ENCODE measurements around the gene HAPSTR1. TPM values are rescaled to one million over a fixed set of nuclear protein-coding genes. Genes with fewer than 3 reads are reported as not detected.

The HAPSTR1 gene
- total and polyA plus RNA-seq, 2 of the 8 experiments (the other 6 are each of a cell fraction or from before 2014, with no cell fraction given), result 11.9 to 66.1 TPM

DNA sequence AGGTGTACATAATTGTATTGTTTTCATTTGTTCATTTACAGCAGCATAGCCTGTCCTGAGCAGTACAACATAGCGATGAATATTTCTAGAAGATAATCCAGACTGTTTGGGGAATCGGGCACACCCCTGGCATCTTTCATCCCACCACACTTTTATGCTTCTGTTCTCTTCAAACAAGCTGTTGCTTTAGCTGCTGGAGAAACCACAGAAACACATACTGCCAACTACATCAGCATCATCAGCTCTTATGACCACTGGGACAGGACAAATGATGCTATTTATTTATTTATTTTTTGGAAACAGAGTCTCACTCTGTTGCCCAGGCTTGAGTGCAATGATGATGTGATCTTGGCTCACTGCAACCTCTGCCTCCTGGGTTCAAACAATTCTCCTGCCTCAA, 22.6 kb upstream of the HAPSTR1 start (continued):
- TF ChIP-seq, protein P1, sequence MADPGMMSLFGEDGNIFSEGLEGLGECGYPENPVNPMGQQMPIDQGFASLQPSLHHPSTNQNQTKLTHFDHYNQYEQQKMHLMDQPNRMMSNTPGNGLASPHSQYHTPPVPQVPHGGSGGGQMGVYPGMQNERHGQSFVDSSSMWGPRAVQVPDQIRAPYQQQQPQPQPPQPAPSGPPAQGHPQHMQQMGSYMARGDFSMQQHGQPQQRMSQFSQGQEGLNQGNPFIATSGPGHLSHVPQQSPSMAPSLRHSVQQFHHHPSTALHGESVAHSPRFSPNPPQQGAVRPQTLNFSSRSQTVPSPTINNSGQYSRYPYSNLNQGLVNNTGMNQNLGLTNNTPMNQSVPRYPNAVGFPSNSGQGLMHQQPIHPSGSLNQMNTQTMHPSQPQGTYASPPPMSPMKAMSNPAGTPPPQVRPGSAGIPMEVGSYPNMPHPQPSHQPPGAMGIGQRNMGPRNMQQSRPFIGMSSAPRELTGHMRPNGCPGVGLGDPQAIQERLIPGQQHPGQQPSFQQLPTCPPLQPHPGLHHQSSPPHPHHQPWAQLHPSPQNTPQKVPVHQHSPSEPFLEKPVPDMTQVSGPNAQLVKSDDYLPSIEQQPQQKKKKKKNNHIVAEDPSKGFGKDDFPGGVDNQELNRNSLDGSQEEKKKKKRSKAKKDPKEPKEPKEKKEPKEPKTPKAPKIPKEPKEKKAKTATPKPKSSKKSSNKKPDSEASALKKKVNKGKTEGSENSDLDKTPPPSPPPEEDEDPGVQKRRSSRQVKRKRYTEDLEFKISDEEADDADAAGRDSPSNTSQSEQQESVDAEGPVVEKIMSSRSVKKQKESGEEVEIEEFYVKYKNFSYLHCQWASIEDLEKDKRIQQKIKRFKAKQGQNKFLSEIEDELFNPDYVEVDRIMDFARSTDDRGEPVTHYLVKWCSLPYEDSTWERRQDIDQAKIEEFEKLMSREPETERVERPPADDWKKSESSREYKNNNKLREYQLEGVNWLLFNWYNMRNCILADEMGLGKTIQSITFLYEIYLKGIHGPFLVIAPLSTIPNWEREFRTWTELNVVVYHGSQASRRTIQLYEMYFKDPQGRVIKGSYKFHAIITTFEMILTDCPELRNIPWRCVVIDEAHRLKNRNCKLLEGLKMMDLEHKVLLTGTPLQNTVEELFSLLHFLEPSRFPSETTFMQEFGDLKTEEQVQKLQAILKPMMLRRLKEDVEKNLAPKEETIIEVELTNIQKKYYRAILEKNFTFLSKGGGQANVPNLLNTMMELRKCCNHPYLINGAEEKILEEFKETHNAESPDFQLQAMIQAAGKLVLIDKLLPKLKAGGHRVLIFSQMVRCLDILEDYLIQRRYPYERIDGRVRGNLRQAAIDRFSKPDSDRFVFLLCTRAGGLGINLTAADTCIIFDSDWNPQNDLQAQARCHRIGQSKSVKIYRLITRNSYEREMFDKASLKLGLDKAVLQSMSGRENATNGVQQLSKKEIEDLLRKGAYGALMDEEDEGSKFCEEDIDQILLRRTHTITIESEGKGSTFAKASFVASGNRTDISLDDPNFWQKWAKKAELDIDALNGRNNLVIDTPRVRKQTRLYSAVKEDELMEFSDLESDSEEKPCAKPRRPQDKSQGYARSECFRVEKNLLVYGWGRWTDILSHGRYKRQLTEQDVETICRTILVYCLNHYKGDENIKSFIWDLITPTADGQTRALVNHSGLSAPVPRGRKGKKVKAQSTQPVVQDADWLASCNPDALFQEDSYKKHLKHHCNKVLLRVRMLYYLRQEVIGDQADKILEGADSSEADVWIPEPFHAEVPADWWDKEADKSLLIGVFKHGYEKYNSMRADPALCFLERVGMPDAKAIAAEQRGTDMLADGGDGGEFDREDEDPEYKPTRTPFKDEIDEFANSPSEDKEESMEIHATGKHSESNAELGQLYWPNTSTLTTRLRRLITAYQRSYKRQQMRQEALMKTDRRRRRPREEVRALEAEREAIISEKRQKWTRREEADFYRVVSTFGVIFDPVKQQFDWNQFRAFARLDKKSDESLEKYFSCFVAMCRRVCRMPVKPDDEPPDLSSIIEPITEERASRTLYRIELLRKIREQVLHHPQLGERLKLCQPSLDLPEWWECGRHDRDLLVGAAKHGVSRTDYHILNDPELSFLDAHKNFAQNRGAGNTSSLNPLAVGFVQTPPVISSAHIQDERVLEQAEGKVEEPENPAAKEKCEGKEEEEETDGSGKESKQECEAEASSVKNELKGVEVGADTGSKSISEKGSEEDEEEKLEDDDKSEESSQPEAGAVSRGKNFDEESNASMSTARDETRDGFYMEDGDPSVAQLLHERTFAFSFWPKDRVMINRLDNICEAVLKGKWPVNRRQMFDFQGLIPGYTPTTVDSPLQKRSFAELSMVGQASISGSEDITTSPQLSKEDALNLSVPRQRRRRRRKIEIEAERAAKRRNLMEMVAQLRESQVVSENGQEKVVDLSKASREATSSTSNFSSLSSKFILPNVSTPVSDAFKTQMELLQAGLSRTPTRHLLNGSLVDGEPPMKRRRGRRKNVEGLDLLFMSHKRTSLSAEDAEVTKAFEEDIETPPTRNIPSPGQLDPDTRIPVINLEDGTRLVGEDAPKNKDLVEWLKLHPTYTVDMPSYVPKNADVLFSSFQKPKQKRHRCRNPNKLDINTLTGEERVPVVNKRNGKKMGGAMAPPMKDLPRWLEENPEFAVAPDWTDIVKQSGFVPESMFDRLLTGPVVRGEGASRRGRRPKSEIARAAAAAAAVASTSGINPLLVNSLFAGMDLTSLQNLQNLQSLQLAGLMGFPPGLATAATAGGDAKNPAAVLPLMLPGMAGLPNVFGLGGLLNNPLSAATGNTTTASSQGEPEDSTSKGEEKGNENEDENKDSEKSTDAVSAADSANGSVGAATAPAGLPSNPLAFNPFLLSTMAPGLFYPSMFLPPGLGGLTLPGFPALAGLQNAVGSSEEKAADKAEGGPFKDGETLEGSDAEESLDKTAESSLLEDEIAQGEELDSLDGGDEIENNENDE (IDR thresholded peaks at IDR 0.05; ENCODE audit: insufficient replicate concordance, low read length), result no peak

All from H1 (cell line).